HG03432 (cell line): ENCODE results near the gene FARP2.
A peak's percentile ranks its signal among the peaks of the same experiment; 100 is the strongest.
"Not testable (repeated sequence)": the region's sequence is repeated elsewhere in the genome, so short reads cannot be mapped to it uniquely, and the experiment has no call there.

Experiments
- ATAC-seq: cut with Tn5 transposase; IDR thresholded peaks from one replicate; pipeline ENCODE4 v1.9.1; 2021; ENCODE audit warnings: mild to moderate bottlenecking, moderate library complexity; ENCODE audit not compliant: unreplicated experiment

FARP2 gene

DNA sequence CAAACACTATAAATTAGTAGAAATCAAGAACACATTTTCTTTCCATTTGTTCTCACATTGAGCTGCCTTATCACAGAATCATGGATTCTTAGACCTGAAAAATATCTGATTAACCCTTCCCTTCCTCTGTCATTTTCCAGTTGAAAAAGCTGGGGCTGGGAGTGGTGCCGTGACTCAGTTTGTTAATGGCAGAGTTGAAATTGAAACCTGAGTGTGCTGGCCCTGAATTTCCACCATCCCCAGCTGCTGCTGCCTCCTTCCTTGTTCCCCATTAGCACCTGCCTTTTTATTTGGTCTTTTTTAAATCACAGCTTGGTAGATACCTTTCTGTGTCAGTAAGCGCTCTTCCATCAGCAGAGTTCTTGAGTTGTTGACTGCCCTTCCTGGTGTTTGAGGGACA lies 10.6 kb downstream of the FARP2 start:
- no peak for ATAC-seq

DNA sequence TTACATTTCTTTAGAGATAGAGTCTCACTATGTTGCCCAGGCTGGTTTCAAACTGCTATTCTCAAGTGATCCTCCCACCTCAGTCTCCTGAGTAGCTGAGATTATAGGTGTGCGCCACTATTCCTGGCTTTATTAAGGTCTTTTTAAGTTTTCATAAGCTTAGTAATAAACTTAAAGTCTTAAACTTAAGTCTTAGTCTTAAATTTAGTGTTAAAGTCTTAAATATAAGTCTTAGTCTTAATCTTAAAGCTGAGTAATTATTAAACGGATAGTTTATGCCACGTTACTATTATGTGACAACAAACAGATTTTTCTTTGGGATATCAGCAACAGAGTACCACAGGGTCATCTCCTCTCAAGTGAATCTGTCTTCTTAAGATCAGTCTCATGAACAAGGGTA lies 12.6 kb downstream of the FARP2 start:
- no peak for ATAC-seq

DNA sequence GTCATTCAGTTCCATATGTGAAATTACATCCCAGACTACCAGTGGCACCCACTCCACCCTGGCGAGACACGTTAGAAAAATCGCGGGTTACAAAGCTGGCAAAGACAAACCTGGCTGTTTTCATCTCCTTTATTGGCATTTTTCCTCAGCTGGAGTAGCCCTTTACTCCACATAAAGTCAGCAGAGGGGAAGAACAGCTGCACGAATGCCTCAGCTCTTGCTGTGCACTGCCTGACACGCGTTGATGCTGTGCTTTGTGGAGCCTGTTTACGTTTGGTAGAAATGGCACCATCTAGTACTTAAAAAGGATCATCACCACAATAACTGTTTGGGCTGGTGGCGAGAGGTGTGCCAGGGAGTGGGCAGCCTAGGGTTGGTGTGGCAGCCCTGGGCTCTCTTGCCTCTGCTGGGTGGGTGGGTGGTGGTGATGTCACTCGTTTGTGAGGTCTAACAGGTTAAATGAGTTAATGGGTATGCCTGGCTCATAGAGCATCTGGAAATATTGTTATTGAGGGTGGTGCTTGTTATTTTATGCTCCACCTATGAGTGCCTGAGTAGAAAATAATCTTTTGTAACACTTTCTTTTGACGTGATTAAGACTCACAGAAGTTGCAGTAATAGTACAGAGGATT lies 16.4 kb downstream of the FARP2 start:
- ATAC-seq = no peak

GRCh38 chr2:241373446-241373845 lies 17.4 kb downstream of the FARP2 start:
- ATAC-seq = no peak

- not testable (repeated sequence) for ATAC-seq
These were observed 17.8 kb downstream of the FARP2 start for GRCh38 chr2:241373906-241374305.

GRCh38 chr2:241375300-241375699 lies 19.2 kb downstream of the FARP2 start:
- no peak for ATAC-seq

DNA sequence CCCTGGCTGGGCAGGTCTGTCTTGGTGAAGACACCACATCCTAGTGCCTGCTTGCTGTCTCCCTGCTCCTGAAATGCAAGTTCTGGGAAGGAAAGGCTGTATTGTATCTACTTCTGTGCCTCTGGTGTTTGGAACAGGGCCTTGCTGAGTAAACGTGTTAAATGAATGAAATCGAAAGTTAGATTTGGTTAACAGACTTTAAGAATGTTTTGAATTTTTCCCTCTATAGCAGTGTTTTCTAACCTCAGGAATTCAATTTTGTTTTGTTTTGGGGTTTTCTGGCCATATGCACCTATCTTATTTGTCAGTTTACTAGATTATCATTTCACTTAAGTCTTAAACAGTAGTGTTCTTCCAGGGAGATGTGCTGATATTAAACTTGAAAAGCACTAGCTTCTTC lies 20.7 kb downstream of the FARP2 start:
- no peak for ATAC-seq

- no peak for ATAC-seq
These were observed 22.7 kb downstream of the FARP2 start for GRCh38 chr2:241378816-241379215.

DNA sequence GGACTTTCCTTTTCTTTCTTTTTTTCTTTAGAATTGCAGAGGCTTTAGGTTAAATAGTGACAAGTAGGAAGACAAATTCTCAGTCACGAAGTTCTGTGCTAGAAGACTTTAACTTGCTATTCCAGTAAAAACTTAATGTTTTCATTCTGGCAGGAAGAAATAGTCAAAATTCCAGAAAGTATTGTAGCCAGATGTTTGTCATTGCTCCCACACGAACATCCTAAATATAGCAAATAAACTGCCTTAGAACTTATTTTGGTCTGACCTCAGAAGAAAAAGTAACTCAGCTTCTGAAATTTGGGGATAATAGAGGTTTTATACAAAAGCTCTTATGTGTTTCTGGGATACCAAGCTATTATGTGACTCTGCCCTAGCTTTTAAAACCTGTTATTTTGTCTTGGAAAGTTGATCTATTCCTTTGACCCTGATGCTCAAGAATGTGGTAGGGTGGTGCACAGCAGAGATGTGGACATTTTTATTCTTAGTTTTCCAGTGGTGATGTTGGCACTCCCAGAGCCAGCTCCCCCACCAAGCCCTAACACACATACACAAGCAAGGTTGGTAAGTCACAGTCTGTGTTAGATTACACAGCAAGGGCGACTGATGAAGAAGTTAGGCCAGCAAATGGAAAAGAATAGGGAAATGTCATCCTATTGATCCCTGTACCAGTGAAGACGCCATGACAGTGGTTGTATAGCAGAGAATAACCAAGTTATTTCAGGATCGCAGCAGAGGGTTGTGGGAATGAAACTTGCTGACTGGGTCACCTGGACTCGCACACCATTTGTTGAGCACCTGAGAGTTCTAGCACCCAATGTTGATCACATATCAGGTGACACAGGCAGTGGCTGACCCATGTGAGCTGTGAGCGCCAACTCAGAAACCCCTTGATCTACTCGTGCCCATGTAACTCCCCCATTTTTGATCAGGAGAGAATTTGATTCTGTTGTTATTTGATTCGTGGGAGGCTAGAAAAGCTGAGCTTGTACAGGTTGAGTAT lies 23.7 kb downstream of the FARP2 start:
- no peak for ATAC-seq

DNA sequence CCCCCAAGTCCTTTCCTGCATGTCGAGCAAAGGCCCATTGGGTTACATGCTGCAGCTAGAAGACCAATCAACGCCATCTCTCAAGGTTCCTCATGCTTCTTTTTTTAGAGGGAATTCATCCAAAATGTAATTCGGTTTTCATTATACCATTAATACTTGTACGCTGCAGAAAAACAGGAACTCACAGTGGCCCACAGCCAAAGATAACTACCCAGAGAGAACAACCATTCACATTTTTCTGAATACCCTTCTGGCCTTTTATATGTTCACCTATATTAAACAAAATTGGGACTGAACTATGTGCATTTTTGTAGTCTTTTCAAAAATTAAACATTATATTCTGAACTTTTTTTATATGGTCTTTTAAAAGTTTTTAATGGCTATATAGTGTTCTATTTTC lies 25.8 kb downstream of the FARP2 start:
- no peak for ATAC-seq

DNA sequence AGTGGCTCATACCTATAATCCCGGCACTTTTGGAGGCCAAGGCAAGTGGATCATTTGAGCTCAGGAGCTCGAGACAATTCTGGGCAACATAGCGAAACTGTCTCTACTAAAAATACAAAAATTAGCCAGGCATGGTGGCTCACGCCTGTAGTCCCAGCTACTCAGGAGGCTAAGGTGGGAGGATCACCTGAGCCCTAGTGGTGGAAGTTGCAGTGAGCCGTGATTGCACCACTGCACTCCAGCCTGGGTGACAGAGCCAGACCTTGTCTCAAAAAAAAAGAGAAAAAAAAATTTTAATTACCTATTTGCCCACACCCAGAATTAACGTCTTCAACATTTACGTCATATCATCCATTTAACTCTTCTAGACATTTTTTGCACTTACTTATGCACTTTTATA lies 29.4 kb downstream of the FARP2 start:
- not testable (repeated sequence) for ATAC-seq

DNA sequence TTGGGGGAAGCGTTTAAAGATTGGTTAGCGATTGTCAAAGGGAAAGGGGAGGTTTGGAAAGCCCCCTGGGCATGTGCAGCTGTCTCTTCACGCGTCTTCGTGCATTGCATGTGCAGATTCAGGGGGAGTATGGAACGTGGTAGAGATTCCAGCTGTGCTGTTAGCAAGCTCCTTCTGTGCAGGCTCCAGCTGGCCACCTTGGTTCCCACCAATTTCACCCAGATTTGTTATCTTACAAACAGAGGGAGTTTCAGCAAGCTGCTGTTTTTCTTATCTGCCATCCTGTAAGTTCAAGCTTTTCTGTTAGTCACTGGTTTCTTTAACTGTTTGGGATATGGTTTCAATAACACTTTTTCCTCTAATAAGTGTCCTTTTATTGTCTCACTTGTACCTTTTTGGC lies 30.4 kb downstream of the FARP2 start:
- ATAC-seq = no peak

- ATAC-seq = no peak
These were observed 33.6 kb downstream of the FARP2 start for GRCh38 chr2:241389697-241390096.

DNA sequence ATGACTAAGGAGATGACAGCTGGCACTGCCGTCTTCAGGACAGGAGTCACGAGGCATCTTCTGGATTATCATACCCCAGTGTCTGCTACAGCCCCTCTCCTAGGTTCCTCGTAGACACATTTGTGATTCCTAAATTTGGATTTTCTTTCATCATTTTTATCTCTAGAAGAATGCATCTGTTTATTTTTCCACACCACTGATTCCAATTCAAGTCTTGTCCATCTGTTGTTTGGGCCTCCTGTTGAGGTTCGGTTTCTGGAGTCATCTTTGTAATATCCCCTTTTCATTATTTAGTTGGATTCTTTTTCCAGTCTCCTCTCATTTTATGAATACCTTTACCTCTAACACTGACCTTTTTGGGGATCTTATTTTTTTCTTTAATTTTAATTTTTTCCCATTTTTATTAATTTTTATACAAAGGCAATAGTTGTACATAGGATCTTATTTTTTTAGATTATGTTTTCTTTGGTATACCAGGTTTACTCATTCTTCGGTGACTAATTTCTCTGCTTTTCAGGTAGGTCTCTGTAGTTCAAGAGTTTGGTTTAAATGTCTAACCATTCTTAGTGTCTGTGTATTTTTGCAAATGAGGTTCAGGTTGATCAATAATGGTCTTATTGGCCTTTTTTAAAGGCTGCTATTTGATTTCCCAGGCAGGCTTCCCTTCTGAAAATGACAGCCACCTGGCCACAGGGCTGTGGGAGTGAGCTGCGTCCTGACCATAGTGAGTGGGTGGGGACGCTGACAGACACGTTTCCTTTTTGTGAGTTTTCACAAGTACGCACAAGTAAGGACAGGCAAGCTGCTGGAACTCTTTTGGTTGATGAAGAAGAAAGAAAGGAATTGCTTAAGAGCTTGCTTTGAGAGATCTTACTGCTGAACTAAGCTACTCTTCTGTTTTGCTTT lies 34.5 kb downstream of the FARP2 start:
- no peak for ATAC-seq

DNA sequence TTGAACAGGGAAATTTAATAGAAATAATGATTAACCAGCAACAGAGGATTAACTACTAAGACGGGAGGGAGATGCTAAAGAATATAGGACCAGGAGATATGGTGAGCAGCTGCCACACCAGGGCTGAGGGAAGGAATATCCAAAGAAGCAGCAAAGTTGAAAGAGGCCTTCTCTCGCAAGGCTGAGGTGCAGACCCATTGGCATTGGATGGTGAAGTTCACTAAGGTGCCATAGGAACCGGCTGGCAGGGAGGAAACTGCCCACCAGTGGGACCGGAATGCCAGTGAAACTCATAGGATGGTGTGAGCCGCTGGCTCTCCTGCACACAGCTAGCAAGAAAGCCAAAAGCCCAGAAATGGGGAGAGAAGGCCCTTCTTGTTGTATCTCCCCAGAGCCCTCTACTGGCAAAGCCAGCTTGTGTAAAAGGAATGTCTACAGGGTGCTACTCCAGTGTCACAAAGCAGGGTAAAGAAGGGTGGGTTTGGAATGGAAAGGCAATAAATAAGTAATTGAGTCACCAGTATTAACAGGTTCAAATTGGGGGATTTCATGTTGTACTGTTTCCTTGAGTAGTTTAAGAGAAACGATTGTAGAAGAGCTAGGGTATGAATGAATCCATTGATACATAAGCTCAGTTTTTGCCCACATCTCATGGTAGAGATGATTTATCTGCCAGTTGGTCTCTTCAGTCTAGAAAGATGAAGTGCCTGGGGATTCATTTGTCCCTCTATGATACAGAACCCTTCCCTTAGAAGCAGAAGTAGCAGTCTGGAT lies 36.0 kb downstream of the FARP2 start:
- ATAC-seq = peak; percentile 40

DNA sequence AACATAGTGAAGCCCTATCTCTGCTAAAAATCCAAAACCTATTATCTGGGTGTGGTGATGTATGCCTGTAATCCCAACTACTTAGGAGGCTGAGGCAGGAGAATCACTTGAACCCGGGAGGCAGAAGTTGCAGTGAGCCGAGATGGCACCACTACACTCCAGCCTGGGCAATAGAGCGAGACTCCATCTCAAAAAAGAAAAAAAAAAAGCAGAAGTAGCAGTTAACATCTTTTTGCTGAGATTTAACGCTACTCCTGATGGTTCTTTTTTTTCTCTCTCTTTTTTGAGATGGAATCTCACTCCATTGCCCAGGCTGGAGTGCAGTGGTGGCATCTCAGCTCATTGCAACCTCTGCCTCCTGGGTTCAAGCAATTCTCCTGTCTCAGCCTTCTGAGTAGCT lies 36.7 kb downstream of the FARP2 start:
- not testable (repeated sequence) for ATAC-seq

DNA sequence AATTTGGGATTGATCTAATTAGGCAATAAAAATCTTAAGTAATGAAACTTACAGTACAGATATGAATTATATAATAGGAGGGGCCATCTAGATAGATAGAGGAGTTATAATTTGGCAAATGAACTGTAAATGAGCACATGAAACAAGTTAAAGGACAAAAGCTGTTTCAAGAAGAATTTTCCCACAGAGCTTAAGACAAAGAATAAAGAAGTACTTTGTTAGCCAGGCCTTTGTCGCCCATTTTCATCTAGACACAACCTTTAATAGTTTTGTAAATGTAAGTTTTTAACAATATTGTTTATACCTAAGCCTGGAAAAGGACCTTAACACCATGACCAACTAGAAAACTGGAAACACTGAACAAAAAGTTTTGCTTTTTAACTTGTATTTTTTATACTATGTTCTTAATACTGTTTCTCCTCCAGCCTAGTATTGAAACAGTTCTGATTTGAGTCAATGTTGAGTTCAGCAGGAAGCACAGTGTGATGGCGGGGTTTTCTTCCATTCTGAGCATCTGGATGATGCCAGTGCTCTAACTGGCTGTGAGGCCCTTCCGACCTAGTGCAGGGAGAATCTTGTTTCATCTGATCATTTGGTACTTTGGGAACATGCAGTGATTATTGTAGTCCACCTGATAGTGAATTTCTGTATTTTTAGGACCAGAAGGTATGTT lies 37.6 kb downstream of the FARP2 start:
- ATAC-seq = no peak

DNA sequence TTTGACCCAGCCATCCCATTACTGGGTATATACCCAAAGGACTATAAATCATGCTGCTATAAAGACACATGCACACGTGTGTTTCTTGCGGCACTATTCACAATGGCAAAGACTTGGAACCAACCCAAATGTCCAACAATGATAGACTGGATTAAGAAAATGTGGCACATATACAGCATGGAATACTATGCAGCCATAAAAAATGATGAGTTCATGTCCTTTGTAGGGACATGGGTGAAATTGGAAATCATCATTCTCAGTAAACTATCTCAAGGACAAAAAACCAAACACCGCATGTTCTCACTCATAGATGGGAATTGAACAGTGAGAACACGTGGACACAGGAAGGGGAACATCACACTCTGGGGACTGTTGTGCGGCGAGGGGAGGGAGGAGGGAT lies 40.7 kb downstream of the FARP2 start:
- ATAC-seq = not testable (repeated sequence)

GRCh38 chr2:241399941-241400922 lies 44.1 kb downstream of the FARP2 start:
- no peak for ATAC-seq
